ENCODE data around the gene CPED1.

DNA sequence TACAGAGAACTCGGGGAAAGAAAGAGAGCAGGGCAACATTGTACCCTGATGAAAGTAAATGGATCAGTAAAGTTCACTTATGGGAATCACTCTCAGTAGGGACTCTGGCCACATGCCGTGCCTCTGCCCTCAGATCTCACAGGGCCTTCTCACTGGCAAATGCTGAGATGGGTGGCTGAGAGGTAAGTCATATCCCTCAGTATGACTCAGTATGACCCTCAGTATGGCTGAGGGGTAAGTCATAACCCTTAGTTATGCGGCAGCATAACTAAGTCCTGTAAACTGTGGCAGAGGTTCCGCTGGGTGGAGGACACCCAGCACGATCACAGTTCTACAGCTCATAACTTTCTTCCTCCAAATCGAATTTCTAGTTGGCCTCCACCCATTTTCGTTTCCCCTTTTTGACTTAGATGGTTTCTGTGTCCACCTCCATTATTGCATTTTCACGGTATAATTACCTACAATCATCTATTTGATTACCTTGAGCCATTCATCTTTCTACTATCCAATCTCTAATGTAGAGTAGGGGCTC lies 313.8 kb downstream of the CPED1 start:
- TF ChIP-seq, protein P1, sequence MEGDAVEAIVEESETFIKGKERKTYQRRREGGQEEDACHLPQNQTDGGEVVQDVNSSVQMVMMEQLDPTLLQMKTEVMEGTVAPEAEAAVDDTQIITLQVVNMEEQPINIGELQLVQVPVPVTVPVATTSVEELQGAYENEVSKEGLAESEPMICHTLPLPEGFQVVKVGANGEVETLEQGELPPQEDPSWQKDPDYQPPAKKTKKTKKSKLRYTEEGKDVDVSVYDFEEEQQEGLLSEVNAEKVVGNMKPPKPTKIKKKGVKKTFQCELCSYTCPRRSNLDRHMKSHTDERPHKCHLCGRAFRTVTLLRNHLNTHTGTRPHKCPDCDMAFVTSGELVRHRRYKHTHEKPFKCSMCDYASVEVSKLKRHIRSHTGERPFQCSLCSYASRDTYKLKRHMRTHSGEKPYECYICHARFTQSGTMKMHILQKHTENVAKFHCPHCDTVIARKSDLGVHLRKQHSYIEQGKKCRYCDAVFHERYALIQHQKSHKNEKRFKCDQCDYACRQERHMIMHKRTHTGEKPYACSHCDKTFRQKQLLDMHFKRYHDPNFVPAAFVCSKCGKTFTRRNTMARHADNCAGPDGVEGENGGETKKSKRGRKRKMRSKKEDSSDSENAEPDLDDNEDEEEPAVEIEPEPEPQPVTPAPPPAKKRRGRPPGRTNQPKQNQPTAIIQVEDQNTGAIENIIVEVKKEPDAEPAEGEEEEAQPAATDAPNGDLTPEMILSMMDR (IDR thresholded peaks at IDR 0.05) = no peak
- TF ChIP-seq POLR2AphosphoS5 (IDR thresholded peaks at IDR 0.05) (no peak), POLR2A (IDR thresholded peaks at IDR 0.05) (no peak)
